WTC11 (cell line): ENCODE data around the gene ATP8B3. TPM values are rescaled to one million over a fixed set of nuclear protein-coding genes. Genes with fewer than 3 reads are reported as not detected.

ENCODE experiments used
- ATAC-seq: fragments of 200-7000 bp; cut with Tn5 transposase; 2 replicates; pipeline ENCODE4 v1.10.0; 2021; ENCODE audit warnings: mild to moderate bottlenecking, moderate library complexity
- CTCF ChIA-PET: fragments of 300-600 bp; sonication (Branson Sonifier 250); formaldehyde crosslinking; loops from one replicate; lab custom pipeline; 2021; ENCODE audit warnings: antibody characterized with exemption; lab: Charles Lee
- POLR2A ChIA-PET: fragments of 350-600 bp; sonication (Branson Sonifier 250); formaldehyde crosslinking; loops from one replicate; lab custom pipeline; 2021; ENCODE audit warnings: antibody characterized with exemption; lab: Charles Lee
- DNase-seq: peaks from one replicate; pipeline ENCODE4 v3.0.0; 2021; ENCODE audit warnings: low spot score
- H3K27ac Mint-ChIP-seq: 2 replicates; pipeline ENCODE4 v1.8.0; 2021; ENCODE audit warnings: mixed read lengths
- H3K27me3 Mint-ChIP-seq: 2 replicates; pipeline ENCODE4 v1.8.0; 2021; ENCODE audit warnings: low read depth, mild to moderate bottlenecking, moderate library complexity, mixed read lengths
- H3K36me3 Mint-ChIP-seq: 2 replicates; pipeline ENCODE4 v1.8.0; 2021; ENCODE audit warnings: mixed read lengths
- H3K4me1 Mint-ChIP-seq: 2 replicates; pipeline ENCODE4 v1.8.0; 2022; ENCODE audit warnings: mixed read lengths
- H3K4me3 Mint-ChIP-seq: 2 replicates; pipeline ENCODE4 v1.8.0; 2021; ENCODE audit warnings: mild to moderate bottlenecking, moderate library complexity, mixed read lengths
- H3K9me3 Mint-ChIP-seq: 2 replicates; pipeline ENCODE4 v1.8.0; 2021; ENCODE audit warnings: mixed read lengths
- ATF2 ChIP-seq: sonication (generic); formaldehyde crosslinking; IDR thresholded peaks from 2 replicates; pipeline ENCODE4 v1.8.1; 2022; ENCODE audit warnings: low read depth, missing genetic modification reagents, borderline replicate concordance
- CDX4 ChIP-seq: fragments of 250-450 bp; sonication (Bioruptor Pico); IDR thresholded peaks from 2 replicates; pipeline ENCODE4 v1.9.0; 2021; ENCODE audit warnings: moderate library complexity, mild to moderate bottlenecking, inconsistent platforms, borderline replicate concordance
- ELF4 ChIP-seq: sonication (generic); formaldehyde crosslinking; IDR thresholded peaks from 2 replicates; pipeline ENCODE4 v1.8.1; 2022; ENCODE audit warnings: low read depth, mild to moderate bottlenecking, moderate library complexity, missing genetic modification reagents
- ESRRA ChIP-seq: sonication (generic); formaldehyde crosslinking; IDR thresholded peaks from 2 replicates; pipeline ENCODE4 v1.8.1; 2022; ENCODE audit warnings: mild to moderate bottlenecking, missing genetic modification reagents, borderline replicate concordance
- FOXK1 ChIP-seq: sonication (generic); formaldehyde crosslinking; IDR thresholded peaks from 2 replicates; pipeline ENCODE4 v1.8.0; 2022; ENCODE audit warnings: mild to moderate bottlenecking, moderate library complexity, missing genetic modification reagents
- FOXP4 ChIP-seq: sonication (generic); formaldehyde crosslinking; IDR thresholded peaks from 2 replicates; pipeline ENCODE4 v1.8.0; 2022; ENCODE audit warnings: mild to moderate bottlenecking, missing genetic modification reagents
- GRHL2 ChIP-seq: fragments of 250-450 bp; sonication (Bioruptor Pico); IDR thresholded peaks from 2 replicates; pipeline ENCODE4 v1.8.0; 2022; ENCODE audit warnings: mild to moderate bottlenecking, moderate library complexity; ENCODE audit not compliant: insufficient replicate concordance, severe bottlenecking
- KAT7 ChIP-seq: sonication (generic); formaldehyde crosslinking; IDR thresholded peaks from 2 replicates; pipeline ENCODE4 v1.8.1; 2023; ENCODE audit warnings: missing genetic modification reagents, mild to moderate bottlenecking, borderline replicate concordance
- MAX ChIP-seq: sonication (generic); formaldehyde crosslinking; IDR thresholded peaks from 2 replicates; pipeline ENCODE4 v1.8.0; 2022; ENCODE audit warnings: mild to moderate bottlenecking, missing genetic modification reagents
- MXD4 ChIP-seq: fragments of 250-450 bp; sonication (Bioruptor Pico); IDR thresholded peaks from 2 replicates; pipeline ENCODE4 v1.8.0; 2021; ENCODE audit warnings: mild to moderate bottlenecking, moderate library complexity, borderline replicate concordance
- OVOL2 ChIP-seq: fragments of 250-450 bp; sonication (Bioruptor Pico); IDR thresholded peaks from 2 replicates; pipeline ENCODE4 v1.9.0; 2021; ENCODE audit warnings: mild to moderate bottlenecking, borderline replicate concordance
- SMAD3 ChIP-seq: sonication (generic); formaldehyde crosslinking; IDR thresholded peaks from 2 replicates; pipeline ENCODE4 v1.8.0; 2022; ENCODE audit warnings: missing genetic modification reagents, mild to moderate bottlenecking, borderline replicate concordance
- SMAD4 ChIP-seq: sonication (generic); formaldehyde crosslinking; IDR thresholded peaks from 2 replicates; pipeline ENCODE4 v1.8.0; 2022; ENCODE audit warnings: mild to moderate bottlenecking, missing genetic modification reagents
- TEAD4 ChIP-seq: sonication (generic); formaldehyde crosslinking; IDR thresholded peaks from 2 replicates; pipeline ENCODE4 v1.8.0; 2022; ENCODE audit warnings: mild to moderate bottlenecking, missing genetic modification reagents
- ZMAT4 ChIP-seq: fragments of 250-450 bp; sonication (Bioruptor Pico); IDR thresholded peaks from 2 replicates; pipeline ENCODE4 v1.9.0; 2021; ENCODE audit warnings: mild to moderate bottlenecking
- ZNF121 ChIP-seq: sonication (generic); formaldehyde crosslinking; IDR thresholded peaks from 2 replicates; pipeline ENCODE4 v1.8.0; 2023; ENCODE audit warnings: missing genetic modification reagents
- ZNF138 ChIP-seq: sonication (generic); formaldehyde crosslinking; conservative IDR thresholded peaks from 2 replicates; pipeline ENCODE4 v1.8.1; 2022; ENCODE audit warnings: mild to moderate bottlenecking, moderate library complexity, missing genetic modification reagents
- ZNF263 ChIP-seq: sonication (generic); formaldehyde crosslinking; IDR thresholded peaks from 2 replicates; pipeline ENCODE4 v1.8.1; 2022; ENCODE audit warnings: low read depth, mild to moderate bottlenecking, moderate library complexity, missing genetic modification reagents
- ZNF425 ChIP-seq: fragments of 250-450 bp; sonication (Bioruptor Pico); conservative IDR thresholded peaks from 2 replicates; pipeline ENCODE4 v1.9.0; 2021; ENCODE audit warnings: mild to moderate bottlenecking
- total RNA-seq: library from RNA; stranded (reverse); gene quantifications from 3 replicates; pipeline ENCODE4 v1.2.3, GENCODE V29; 2021

The ATP8B3 gene
- total RNA-seq, 1 experiment from 2014 or later: 5.5 TPM

GRCh38 chr19:1791879-1792278, 20.2 kb downstream of the ATP8B3 start:
- TF ChIP-seq ZNF263 (CRISPR knock-in tag): no peak
- TF ChIP-seq ZNF425: no peak
- TF ChIP-seq TEAD4 (CRISPR knock-in tag): no peak
- no peak for TF ChIP-seq SMAD3 (CRISPR knock-in tag)
- TF ChIP-seq MXD4 (CRISPR knock-in tag): no peak
- TF ChIP-seq OVOL2: no peak
- TF ChIP-seq ATF2 (CRISPR knock-in tag): no peak
- TF ChIP-seq FOXK1 (CRISPR knock-in tag): no peak
- no peak for TF ChIP-seq ZNF121
- no peak for TF ChIP-seq SMAD4 (CRISPR knock-in tag)
- TF ChIP-seq GRHL2 (CRISPR knock-in tag): no peak
- TF ChIP-seq ZMAT4: no peak
- no peak for TF ChIP-seq MAX (CRISPR knock-in tag)
- no peak for TF ChIP-seq ELF4
- TF ChIP-seq CDX4: no peak
- no peak for TF ChIP-seq ZNF138
- TF ChIP-seq KAT7 (CRISPR knock-in tag): no peak
- no peak for TF ChIP-seq FOXP4 (CRISPR knock-in tag)
- TF ChIP-seq ESRRA (CRISPR knock-in tag): no peak
- no peak for ATAC-seq
- peaks cover 6% of the 10 kb centered on the region; the same call in 1 of the 2 replicates for H3K9me3 Mint-ChIP-seq
- no peak overlapping the region for H3K4me3 Mint-ChIP-seq
- H3K27ac Mint-ChIP-seq: no peak overlapping the region
- peaks cover 28% of the 10 kb centered on the region for H3K27me3 Mint-ChIP-seq
- ChIA-PET CTCF (interaction anchor here (0.6 to 12.5 kb wide), 9 partner anchors 10 to 309 kb away, joined by 3 to 161 read pairs (median 6); no protein-coding TSS in a partner anchor), POLR2A (no interaction called here)
- peaks cover 12% of the 10 kb centered on the region for H3K4me1 Mint-ChIP-seq
- no peak for DNase-seq
- H3K36me3 Mint-ChIP-seq: no peaks in the 10 kb centered on the region
